ENCODE results near the gene PPM1L. TPM values are rescaled to one million over a fixed set of nuclear protein-coding genes. Genes with fewer than 3 reads are reported as not detected.

Gene PPM1L
- total RNA-seq, 1 experiment from 2014 or later = 7.3 TPM

- Histone ChIP-seq H4K20me1 (ENCODE audit: control insufficient read depth, insufficient read depth, insufficient read length) (no peaks in the 10 kb centered on the region), H2BK5ac (ENCODE audit: insufficient read length, low read length) (no peak overlapping the region), H3K27me3 (ENCODE audit: insufficient read depth, low read length) (no peaks in the 10 kb centered on the region), H3K9me3 (ENCODE audit: control insufficient read depth, low read depth, low read length) (no peaks in the 10 kb centered on the region), H3K23me2 (ENCODE audit: insufficient read length, low read depth, low read length, poor library complexity, severe bottlenecking) (no peaks in the 10 kb centered on the region), H4K91ac (ENCODE audit: insufficient read length, low read depth, low read length) (no peak overlapping the region), H3K79me2 (ENCODE audit: insufficient read depth, low read length) (no peaks in the 10 kb centered on the region), H3K9ac (ENCODE audit: extremely low read depth, insufficient read length, low read length) (no peak overlapping the region), H3K79me1 (ENCODE audit: insufficient read depth, low read depth, low read length, poor library complexity, severe bottlenecking) (no peaks in the 10 kb centered on the region), H3T11ph (ENCODE audit: low read length) (no peak overlapping the region), H3K4ac (ENCODE audit: low read depth, low read length) (no peak overlapping the region), H4K5ac (ENCODE audit: insufficient read length, low read depth, low read length) (no peak overlapping the region), H3K4me2 (ENCODE audit: insufficient read depth, insufficient read length, low read length) (no peak overlapping the region), H3K18ac (ENCODE audit: insufficient read length, low read depth, low read length) (no peak overlapping the region), H2BK120ac (ENCODE audit: low read depth, low read length, poor library complexity, severe bottlenecking) (no peak overlapping the region), H2AFZ (ENCODE audit: low read length) (no peak overlapping the region), H2BK12ac (ENCODE audit: insufficient read length, low read depth, low read length) (no peak overlapping the region), H3K56ac (ENCODE audit: insufficient read length, low read depth, low read length) (no peak overlapping the region), H2AK5ac (ENCODE audit: insufficient read length, low read length) (no peak overlapping the region), H3K27ac (ENCODE audit: insufficient read length, low read depth, low read length) (no peak overlapping the region), H3K4me1 (ENCODE audit: insufficient read depth, low read length) (no peaks in the 10 kb centered on the region), H2BK20ac (ENCODE audit: low read depth, low read length, poor library complexity, severe bottlenecking) (no peak overlapping the region), H2BK15ac (ENCODE audit: low read depth, low read length) (no peak overlapping the region), H3K23ac (ENCODE audit: insufficient read length, low read depth, low read length) (no peak overlapping the region), H4K8ac (replicated peaks; ENCODE audit: insufficient read length, low read depth, low read length) (no peak overlapping the region), H3K14ac (ENCODE audit: insufficient read depth, low read length) (no peak overlapping the region)
- Mint-ChIP-seq H3K4me1 (peaks cover 8 to 9% of the 10 kb centered on the region in 2 experiments; a peak in 3 of 4 replicates), H3K36me3 (ENCODE audit: insufficient read depth in 1 of 3, low read depth in 3 of 3) (peaks cover 0 to 4% (median 3%) of the 10 kb centered on the region in 3 experiments; a peak in 4 of 7 replicates), H3K27ac (no peak overlapping the region), H3K4me3 (no peak overlapping the region), H3K9me3 (peaks cover 0 to 8% of the 10 kb centered on the region in 2 experiments; a peak in 3 of 5 replicates), H3K27me3 (ENCODE audit: low read depth) (no peaks in the 10 kb centered on the region)
- no peak for DNase-seq
- no peak for TF ChIP-seq CTCF (conservative IDR thresholded peaks at IDR 0.05)
Measured at GRCh38 chr3:160996811-160997210, 240.8 kb downstream of the PPM1L start.
